Renal cortex interstitium (tissue), 15 donors: ENCODE results near the gene CRYGN. TPM values are rescaled to one million over a fixed set of nuclear protein-coding genes. Genes with fewer than 3 reads are reported as not detected.

Source experiments
- DNase-seq, 11 donors: peaks; one replicate each; pipeline ENCODE4 v3.0.0-alpha.2; 2013; ENCODE audit warnings: low read depth in 9 of 11, low spot score in 4 of 11; ENCODE audit errors: extremely low read depth in 1 of 11
- long read RNA-seq, 16 experiments: transcript quantifications; one replicate each; lab custom pipeline, GENCODE V29; 2026
- polyA plus RNA-seq, 3 donors: library from polyadenylated mRNA; unstranded; fragments of 120-200 nt; gene quantifications; one replicate each; pipeline ENCODE4 v1.2.1, GENCODE V29; 2013; ENCODE audit not compliant: insufficient read length in 3 of 3

The CRYGN gene, protein sequence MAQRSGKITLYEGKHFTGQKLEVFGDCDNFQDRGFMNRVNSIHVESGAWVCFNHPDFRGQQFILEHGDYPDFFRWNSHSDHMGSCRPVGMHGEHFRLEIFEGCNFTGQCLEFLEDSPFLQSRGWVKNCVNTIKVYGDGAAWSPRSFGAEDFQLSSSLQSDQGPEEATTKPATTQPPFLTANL
- polyA plus RNA-seq, result 1 to 10 TPM; 3.5 to 5.6 (median 3.6) TPM
- long read RNA-seq, donor 1, result 0 reads
- long read RNA-seq, donor 2, partial matches to known transcripts, result 0 of 1 reads
- long read RNA-seq, donor 2, other reads (novel, unspliced or antisense), result 0 of 1 reads
- long read RNA-seq, donor 3, result 0 reads
- long read RNA-seq, donor 4, partial matches to known transcripts, result 0 of 1 reads
- long read RNA-seq, donor 4, other reads (novel, unspliced or antisense), result 0 of 1 reads
- long read RNA-seq, donor 5, result 0 reads
- long read RNA-seq, donor 6, result 0 reads
- long read RNA-seq, donor 7, result 0 reads
- long read RNA-seq, donor 8, result 0 reads
- long read RNA-seq, donor 9, result 0 reads
- long read RNA-seq, donor 10, result 0 reads
- long read RNA-seq, donor 11, result 0 reads
- long read RNA-seq, donor 12, result 0 reads
- long read RNA-seq, donor 13, result 0 reads
- long read RNA-seq, donor 14, result 0 reads
- long read RNA-seq, donor 15, result 0 reads
- long read RNA-seq, donor 16, partial matches to known transcripts, result 0 of 1 reads
- long read RNA-seq, donor 16, other reads (novel, unspliced or antisense), result 0 of 1 reads

DNA sequence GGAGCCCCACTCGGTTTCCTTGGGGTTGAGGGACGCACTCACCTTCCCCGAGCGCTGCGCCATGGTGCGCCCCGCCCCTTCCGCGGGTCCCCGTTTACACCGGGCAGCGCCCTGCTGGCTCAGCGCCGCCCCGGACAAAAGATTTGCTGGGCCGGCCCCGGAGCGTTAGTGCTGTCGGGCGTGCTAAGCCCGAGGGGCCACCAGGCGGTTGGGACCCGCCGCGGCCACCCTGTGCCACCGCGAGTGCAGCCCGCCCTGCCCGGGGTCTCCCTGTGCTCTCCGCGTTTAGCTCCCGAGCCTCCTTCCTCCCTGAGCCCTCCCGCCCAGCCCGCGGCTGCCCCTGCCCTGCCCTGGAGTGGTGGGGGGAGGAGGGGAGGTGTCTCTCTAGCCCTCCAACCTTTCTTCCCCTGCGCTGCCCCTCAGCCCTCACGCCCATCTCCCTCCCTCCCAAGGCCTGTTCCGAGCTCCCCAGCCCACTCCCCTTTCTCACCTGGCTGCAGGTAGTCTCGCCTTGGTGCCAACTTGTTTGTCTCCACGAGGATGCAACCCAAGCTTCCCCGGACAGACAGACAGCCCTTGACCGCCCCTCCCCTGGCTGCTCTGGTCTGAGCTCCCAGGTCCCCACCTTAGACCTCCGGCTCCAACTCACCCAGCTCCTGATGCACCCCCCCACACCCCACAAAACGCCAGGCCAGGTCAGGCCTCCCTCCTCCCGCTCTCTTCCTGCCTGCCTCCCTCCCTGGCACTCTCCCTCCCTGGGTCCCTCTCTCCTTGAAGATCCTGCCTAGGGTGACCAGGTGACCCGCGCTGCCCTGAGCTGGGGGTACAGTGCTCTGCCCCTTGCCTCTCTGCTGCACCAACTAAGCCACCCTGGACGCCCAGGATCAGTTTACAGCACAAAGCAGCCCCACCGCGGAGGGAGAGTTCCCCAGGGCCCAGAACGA, at the start of gene CRYGN:
Gene CRYGN (minus strand): TSS at position 287 of the 944 bp plus-strand sequence. CDS start 224 bp downstream, at position 63.
- no peak for DNase-seq

- no peak for DNase-seq
Measured at GRCh38 chr7:151489498-151489897, 49.6 kb upstream of the CRYGN start.

GRCh38 chr7:151488096-151488495, 48.2 kb upstream of the CRYGN start:
- DNase-seq, result no peak

- no peak for DNase-seq
Measured at GRCh38 chr7:151487228-151487627, 47.3 kb upstream of the CRYGN start.

- no peak for DNase-seq
Measured at GRCh38 chr7:151486074-151486473, 46.1 kb upstream of the CRYGN start.

DNA sequence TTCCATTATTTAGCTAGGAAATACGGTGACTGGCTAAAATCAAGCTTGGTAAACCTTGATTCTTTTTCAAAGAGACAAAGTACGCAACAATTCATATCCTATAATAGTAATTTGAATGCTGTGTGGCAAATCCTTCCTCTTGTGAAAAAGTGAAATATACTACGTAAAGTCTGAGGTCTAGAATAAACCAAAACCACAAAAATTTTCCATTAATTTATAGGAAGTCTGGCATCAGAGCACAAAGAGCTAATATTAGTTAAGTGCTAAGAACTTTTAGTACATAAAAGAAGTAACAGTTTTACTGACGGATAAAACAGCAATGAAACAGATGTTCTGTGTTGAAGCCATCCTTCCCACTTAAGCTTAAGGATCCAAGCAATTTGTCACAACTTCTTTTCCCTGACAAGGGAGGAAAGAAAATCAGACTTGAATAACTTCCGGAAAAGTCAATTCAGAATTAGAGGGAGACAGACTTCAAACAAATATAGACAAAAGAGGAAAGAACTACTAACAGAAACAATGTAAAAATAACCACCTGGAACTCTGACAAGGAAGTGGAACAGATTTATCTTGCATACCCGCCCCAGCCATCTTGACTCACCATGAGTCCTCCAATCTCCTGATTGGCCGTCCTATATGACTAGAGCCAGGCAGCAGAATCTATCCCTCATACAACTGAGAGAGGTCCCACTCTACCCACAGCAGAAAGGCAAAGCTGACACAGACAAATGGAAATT, 45.2 kb upstream of the CRYGN start:
- peak in 4 of 11 donors; percentile 20 to 44 (median 28) for DNase-seq

- DNase-seq, result no peak
Measured at GRCh38 chr7:151483711-151483983, 43.7 kb upstream of the CRYGN start.

- no peak for DNase-seq
Measured at GRCh38 chr7:151482883-151483710, 43.2 kb upstream of the CRYGN start.

DNA sequence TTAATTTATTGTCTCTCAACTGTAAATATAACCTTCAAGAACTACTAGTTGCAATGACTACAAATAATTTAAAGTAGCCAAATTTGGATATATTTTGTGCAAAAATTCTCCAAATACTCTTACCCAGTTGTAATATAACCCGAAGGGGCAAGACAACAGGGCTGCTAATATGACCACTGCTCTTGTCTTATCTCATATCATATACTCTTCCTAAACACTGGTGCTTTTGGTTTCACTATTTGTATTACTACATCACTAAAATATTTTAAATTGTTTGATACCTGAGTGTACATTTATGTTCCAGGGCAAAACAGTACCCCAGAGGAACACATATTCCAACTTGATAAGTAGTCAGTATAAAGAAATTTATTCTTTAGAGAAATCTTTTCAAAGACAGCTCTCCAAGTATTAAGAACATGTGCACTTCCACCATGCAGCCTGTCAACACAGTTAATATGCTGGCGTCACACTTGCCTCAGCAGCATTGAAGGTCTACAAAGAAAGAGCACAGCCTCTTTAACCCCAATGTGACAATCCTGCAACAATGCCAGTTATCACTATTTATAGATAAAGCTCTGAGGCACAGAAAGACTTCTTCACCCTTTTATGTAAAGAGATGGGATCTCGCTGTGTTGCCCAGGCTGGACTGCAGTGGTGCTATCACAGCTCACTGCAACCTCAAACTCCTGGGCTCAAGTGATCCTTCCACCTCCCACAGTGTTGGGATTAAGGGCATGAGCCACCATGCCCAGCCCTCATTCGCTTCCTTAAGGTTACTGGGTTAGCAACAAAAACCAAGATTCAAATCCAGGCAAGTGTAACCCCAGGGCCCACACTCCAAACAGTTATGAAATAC, 41.9 kb upstream of the CRYGN start:
- DNase-seq, result no peak

GRCh38 chr7:151477867-151478266, 37.9 kb upstream of the CRYGN start:
- no peak for DNase-seq

DNA sequence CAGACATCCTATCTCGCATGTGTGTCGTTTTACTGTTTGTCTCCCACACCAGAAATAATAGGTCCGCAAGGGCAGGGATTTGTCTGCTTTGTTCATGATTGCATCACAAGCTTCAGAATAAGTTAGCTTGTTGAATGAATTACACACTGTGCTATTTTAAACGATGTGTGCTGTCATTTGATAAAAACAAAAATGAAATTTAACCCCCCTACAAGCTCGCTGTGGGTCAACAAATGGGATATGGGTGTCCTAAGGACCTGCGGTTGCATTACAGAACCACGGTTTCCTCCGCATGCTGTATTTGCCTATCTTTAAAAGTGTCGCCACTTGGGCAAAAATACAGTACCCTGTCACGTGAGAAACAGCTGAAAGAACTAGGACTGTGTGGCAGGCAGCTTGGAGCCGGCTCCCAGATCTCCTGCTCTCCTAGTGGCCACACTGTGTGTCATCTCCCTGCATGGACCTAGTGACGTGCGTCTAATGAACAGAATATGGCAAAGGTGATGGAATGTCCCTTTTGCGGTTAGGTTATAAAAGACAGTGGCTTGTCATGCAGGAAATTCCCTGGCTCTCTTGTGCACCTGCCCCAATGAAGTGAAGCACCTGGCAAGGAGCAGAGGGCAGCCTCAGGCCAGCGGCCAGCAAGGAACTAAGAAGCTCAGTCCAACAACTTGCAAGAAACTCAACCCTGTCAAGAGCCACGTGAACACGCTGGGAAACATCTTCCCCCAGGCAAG, 32.9 kb upstream of the CRYGN start:
- no peak for DNase-seq

DNA sequence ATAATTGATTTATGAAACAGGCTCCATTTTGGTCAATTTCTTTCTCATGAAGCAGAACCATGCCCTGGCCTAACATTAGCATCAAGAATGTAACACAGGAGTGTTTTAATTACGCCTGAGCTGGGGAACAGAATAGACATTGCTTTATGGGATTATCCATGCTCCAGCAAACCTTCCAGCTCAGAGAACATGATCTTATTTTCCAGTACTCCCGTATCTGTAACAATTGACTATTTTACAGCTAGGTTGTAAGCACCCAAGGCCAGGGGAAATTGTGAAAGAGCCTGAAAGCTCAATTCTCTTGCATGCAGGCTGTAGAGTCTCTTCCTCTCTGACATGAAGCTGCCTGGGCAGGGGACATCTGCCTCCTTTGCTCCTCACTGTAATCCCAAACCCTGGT, 30.8 kb upstream of the CRYGN start:
- no peak for DNase-seq

DNA sequence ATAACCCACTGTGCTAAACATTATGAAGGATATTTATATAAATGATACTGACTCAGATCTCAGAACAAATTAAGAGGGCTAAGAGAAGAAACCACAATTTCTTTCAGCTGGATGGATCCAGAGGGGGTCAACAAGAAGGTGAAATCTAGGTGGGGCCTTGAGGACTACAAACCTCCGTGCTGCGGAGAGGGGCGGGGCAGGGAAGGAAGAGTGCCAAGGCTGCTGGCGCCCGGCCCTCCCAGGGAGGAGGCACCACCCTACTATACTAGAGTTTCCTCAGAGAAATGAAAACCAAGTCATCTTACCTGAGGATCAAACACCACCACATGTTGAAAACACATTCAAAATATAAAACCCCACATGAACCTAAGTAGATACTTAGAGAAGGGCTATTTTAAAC, 29.3 kb upstream of the CRYGN start:
- no peak for DNase-seq

DNA sequence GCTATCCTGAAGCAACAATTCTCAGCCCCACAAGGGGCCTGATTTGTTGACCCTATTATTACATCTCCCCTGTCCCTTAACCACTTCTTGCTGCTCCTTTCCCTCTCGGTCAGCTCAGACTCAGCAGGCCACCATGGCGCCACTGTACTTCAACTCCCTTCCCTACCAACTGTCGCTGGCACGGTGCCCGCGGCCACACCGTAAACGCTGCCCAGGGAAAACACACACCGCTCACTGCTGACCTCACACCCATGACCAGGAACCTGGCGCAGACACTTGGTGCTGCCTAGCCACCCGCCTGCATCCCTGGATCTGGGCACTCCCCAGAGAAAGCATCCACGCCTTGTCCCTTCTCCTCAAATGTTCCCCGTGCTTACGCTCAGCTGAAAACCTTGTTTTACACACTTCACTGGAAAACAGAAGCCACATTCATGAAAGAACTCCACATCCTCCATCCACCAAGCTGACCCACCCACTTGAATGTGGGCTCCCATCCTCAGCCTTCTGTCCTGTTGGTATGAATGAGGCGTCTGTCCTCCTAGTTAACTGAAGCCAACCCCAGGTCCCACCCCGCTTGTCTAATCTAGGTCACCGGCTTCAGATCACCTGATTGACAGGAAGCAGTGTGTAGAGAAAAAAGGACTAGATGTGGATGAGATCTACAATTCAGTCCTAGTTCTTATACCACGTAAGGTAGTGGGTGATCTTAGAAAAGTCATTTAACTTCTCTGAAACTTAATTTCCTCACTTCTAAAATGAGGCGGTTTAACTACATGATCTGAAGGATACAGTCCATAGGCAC, 28.5 kb upstream of the CRYGN start:
- no peak for DNase-seq

GRCh38 chr7:151465169-151465568, 25.2 kb upstream of the CRYGN start:
- DNase-seq, result no peak

- DNase-seq, result no peak
Measured at GRCh38 chr7:151462306-151462779, 22.4 kb upstream of the CRYGN start.
